Ascending aorta (tissue), 2 donors: ENCODE data around the gene NMNAT2. TPM values are rescaled to one million over a fixed set of nuclear protein-coding genes. Genes with fewer than 3 reads are reported as not detected.

Experiments
- DNase-seq, 2 donors: peaks; one replicate each; pipeline ENCODE4 v3.0.0-alpha.2; 2019; ENCODE audit warnings: low spot score in 2 of 2
- H3K27ac ChIP-seq, 2 donors: fragments of 200-600 bp; sonication (generic); one replicate each; pipeline ENCODE4 v1.5.1; 2016 to 2017; ENCODE audit warnings: mild to moderate bottlenecking in 1 of 2
- H3K27me3 ChIP-seq: fragments of 200-600 bp; sonication (generic); one replicate; pipeline ENCODE4 v1.5.1; 2017
- H3K36me3 ChIP-seq, 2 donors: fragments of 200-600 bp; sonication (generic); one replicate each; pipeline ENCODE4 v1.5.1; 2016
- H3K4me1 ChIP-seq, 2 donors: fragments of 200-600 bp; sonication (generic); one replicate each; pipeline ENCODE4 v1.5.1; 2016 to 2017; ENCODE audit warnings: mild to moderate bottlenecking in 1 of 2
- H3K4me3 ChIP-seq, 2 donors: fragments of 200-600 bp; sonication (generic); one replicate each; pipeline ENCODE4 v1.5.1; 2016 to 2017; ENCODE audit warnings: mild to moderate bottlenecking in 1 of 2
- H3K9me3 ChIP-seq, 2 donors: fragments of 200-600 bp; sonication (generic); one replicate each; pipeline ENCODE4 v1.5.1; 2016
- CTCF ChIP-seq, 3 experiments: fragments of 200-600 bp in 2 of 3; fragments of 450-650 bp in 1 of 3; sonication (generic) in 2 of 3; IDR thresholded peaks; one replicate each; pipeline ENCODE4 v1.5.1; 2016 to 2019; ENCODE audit warnings: antibody characterized with exemption in 3 of 3, mild to moderate bottlenecking in 1 of 3, moderate library complexity in 1 of 3
- intact Hi-C: fragments of 100-400 bp; cut with DNase I; formaldehyde crosslinking; loops from one replicate; pipeline ENCODE4 v1.15.1; 2023
- total RNA-seq: library from RNA; depleted of rRNA; stranded (reverse); fragments of >200 nt; gene quantifications from one replicate; pipeline ENCODE4 v1.1.0, GENCODE V29; 2016

Gene NMNAT2
- total RNA-seq, 1 donor from 2014 or later: 0.53 TPM

GRCh38 chr1:183215936-183216335 is 202.2 kb downstream of the NMNAT2 start:
- Histone ChIP-seq H3K4me1 (peaks cover 6 to 20% of the 10 kb centered on the region in 2 donors), H3K4me3 (no peak overlapping the region), H3K27me3 (no peaks in the 10 kb centered on the region), H3K36me3 (no peaks in the 10 kb centered on the region), H3K27ac (no peak overlapping the region), H3K9me3 (no peaks in the 10 kb centered on the region)
- intact Hi-C loops: no loop called here
- TF ChIP-seq CTCF (IDR thresholded peaks at IDR 0.05): no peak
- DNase-seq: peak in 1 of 2 donors; percentile 27

- no peak overlapping the region for H3K27ac ChIP-seq
- no peak overlapping the region for H3K4me3 ChIP-seq
- H3K36me3 ChIP-seq: no peaks in the 10 kb centered on the region
- no peaks in the 10 kb centered on the region for H3K9me3 ChIP-seq
- no peaks in the 10 kb centered on the region for H3K27me3 ChIP-seq
- peaks cover 6 to 20% of the 10 kb centered on the region in 2 donors for H3K4me1 ChIP-seq
- peak in 1 of 2 donors; percentile 50 for DNase-seq
- no peak for TF ChIP-seq CTCF (IDR thresholded peaks at IDR 0.05)
- intact Hi-C loops: no loop called here
Observed at GRCh38 chr1:183215076-183215720, 203.0 kb downstream of the NMNAT2 start.

GRCh38 chr1:183214021-183214970 is 203.9 kb downstream of the NMNAT2 start:
- TF ChIP-seq CTCF (IDR thresholded peaks at IDR 0.05): no peak
- Histone ChIP-seq H3K9me3 (no peaks in the 10 kb centered on the region), H3K27me3 (no peaks in the 10 kb centered on the region), H3K27ac (no peak overlapping the region), H3K4me3 (no peak overlapping the region), H3K4me1 (peaks cover 6 to 20% of the 10 kb centered on the region in 2 donors), H3K36me3 (no peaks in the 10 kb centered on the region)
- DNase-seq: peak in 1 of 2 donors; percentile 24
- intact Hi-C loops: no loop called here

GRCh38 chr1:183212870-183213269 is 205.3 kb downstream of the NMNAT2 start:
- TF ChIP-seq CTCF (IDR thresholded peaks at IDR 0.05): no peak
- peaks cover 0 to 11% of the 10 kb centered on the region in 2 donors for H3K4me1 ChIP-seq
- H3K36me3 ChIP-seq: no peaks in the 10 kb centered on the region
- intact Hi-C loops: no loop called here
- no peaks in the 10 kb centered on the region for H3K9me3 ChIP-seq
- DNase-seq: no peak
- H3K4me3 ChIP-seq: no peak overlapping the region
- H3K27ac ChIP-seq: no peak overlapping the region
- H3K27me3 ChIP-seq: no peaks in the 10 kb centered on the region

- DNase-seq: no peak
- Histone ChIP-seq H3K9me3 (no peaks in the 10 kb centered on the region), H3K4me3 (no peak overlapping the region), H3K27ac (no peak overlapping the region), H3K36me3 (no peaks in the 10 kb centered on the region), H3K27me3 (no peaks in the 10 kb centered on the region), H3K4me1 (no peaks in the 10 kb centered on the region)
- intact Hi-C loops: no loop called here
- TF ChIP-seq CTCF (IDR thresholded peaks at IDR 0.05): no peak
Observed at GRCh38 chr1:183210681-183211080, 207.5 kb downstream of the NMNAT2 start.
